Measurements from ENCODE around the gene CCDC106.

CCDC106 gene

DNA sequence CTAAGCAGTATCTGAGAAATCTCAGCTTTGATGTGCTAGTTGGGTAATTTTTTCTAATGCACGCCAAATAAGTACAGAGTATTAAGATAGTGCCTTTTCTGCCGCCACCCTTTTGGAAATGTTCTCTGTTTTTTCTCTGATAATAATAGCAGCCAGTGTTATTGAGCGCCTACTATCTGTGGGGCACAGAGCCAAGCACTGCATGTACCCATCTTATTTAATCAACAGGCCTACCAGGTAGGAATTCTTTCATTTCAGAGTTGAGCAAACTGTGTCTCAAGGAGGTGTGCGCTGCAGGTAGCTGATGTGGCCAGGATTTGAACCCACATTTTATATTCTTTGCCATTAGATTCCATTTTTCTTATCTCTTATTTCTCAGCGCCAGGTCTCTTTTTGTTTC, 28.4 kb downstream of the CCDC106 start:
- no peaks in the 10 kb centered on the region for H3K27me3 ChIP-seq (ENCODE audit: insufficient read depth, low read depth)
- 0 out of 2 replicates have a peak, but pooled peaks cover 11% of the 10 kb centered on the region for H4K20me1 ChIP-seq (ENCODE audit: insufficient read depth)
- peak overlapping the region; percentile 74 for H3K4me2 ChIP-seq
- TF ChIP-seq, protein P1, sequence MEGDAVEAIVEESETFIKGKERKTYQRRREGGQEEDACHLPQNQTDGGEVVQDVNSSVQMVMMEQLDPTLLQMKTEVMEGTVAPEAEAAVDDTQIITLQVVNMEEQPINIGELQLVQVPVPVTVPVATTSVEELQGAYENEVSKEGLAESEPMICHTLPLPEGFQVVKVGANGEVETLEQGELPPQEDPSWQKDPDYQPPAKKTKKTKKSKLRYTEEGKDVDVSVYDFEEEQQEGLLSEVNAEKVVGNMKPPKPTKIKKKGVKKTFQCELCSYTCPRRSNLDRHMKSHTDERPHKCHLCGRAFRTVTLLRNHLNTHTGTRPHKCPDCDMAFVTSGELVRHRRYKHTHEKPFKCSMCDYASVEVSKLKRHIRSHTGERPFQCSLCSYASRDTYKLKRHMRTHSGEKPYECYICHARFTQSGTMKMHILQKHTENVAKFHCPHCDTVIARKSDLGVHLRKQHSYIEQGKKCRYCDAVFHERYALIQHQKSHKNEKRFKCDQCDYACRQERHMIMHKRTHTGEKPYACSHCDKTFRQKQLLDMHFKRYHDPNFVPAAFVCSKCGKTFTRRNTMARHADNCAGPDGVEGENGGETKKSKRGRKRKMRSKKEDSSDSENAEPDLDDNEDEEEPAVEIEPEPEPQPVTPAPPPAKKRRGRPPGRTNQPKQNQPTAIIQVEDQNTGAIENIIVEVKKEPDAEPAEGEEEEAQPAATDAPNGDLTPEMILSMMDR (conservative IDR thresholded peaks at IDR 0.05; ENCODE audit: low read depth, low read length) = no peak
- H2AFZ ChIP-seq (ENCODE audit: low read depth) = no peak overlapping the region
- H3K27ac ChIP-seq = peak overlapping the region; percentile 77
- peak overlapping the region; percentile 93 for H3K9ac ChIP-seq
- H3K4me3 ChIP-seq (IDR thresholded peaks at IDR 0.05; ENCODE audit: insufficient read depth, low read depth, low read length) = no peak overlapping the region
- no peaks in the 10 kb centered on the region; the same call in 1 of the 2 replicates for H3K36me3 ChIP-seq (ENCODE audit: insufficient read depth)
- peaks cover 28% of the 10 kb centered on the region for H3K4me1 ChIP-seq (ENCODE audit: low read depth, poor library complexity, severe bottlenecking)
- peaks cover 83% of the 10 kb centered on the region for H3K79me2 ChIP-seq (ENCODE audit: insufficient read depth, low read depth)

DNA sequence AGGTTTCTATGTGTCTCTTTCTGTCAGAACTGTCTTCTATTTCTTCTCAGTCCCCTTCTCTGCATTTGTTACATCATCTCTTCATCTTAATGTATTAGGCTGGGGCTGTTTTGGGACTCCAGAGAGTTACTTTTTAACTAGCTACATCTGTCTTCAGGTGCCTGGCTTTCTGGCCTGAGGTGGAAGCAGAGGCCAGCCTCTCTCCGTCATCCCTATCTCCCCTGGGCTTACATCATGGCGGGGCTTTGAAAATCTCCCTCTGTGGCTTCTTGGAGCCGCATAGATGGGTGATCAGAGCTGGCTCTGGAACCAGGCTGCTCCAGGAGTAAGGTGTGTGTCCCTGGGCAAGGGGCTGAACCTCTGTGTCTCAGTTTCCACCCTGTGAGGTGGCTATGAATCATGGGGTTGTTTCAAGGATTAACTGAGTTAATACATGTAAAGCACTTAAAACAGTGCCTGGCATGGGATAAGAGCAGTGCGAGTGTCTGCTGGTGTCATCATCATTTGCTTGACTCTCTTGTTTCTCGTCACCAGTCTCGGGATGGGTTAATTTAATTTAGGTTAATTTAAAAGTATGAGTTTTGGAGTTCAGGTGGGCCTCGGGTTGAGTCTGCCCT, 29.0 kb downstream of the CCDC106 start:
- H3K36me3 ChIP-seq (ENCODE audit: insufficient read depth) = no peaks in the 10 kb centered on the region; the same call in 1 of the 2 replicates
- peaks cover 28% of the 10 kb centered on the region for H3K4me1 ChIP-seq (ENCODE audit: low read depth, poor library complexity, severe bottlenecking)
- peaks cover 83% of the 10 kb centered on the region for H3K79me2 ChIP-seq (ENCODE audit: insufficient read depth, low read depth)
- no peaks in the 10 kb centered on the region for H3K27me3 ChIP-seq (ENCODE audit: insufficient read depth, low read depth)
- 0 out of 2 replicates have a peak, but pooled peaks cover 11% of the 10 kb centered on the region for H4K20me1 ChIP-seq (ENCODE audit: insufficient read depth)
- no peak overlapping the region for H2AFZ ChIP-seq (ENCODE audit: low read depth)
- no peak overlapping the region for H3K9ac ChIP-seq
- TF ChIP-seq, protein P1 (conservative IDR thresholded peaks at IDR 0.05; ENCODE audit: low read depth, low read length) = no peak
- H3K27ac ChIP-seq = no peak overlapping the region
- H3K4me2 ChIP-seq = peak overlapping the region; percentile 74
- H3K4me3 ChIP-seq (IDR thresholded peaks at IDR 0.05; ENCODE audit: insufficient read depth, low read depth, low read length) = no peak overlapping the region

- peak overlapping the region; percentile 74; the same call in 1 of the 2 replicates for H3K4me2 ChIP-seq
Measured at GRCh38 chr19:55677572-55678028, 29.6 kb downstream of the CCDC106 start.

GRCh38 chr19:55678121-55678671, 30.2 kb downstream of the CCDC106 start:
- Histone ChIP-seq H3K9ac (no peak overlapping the region), H3K4me3 (IDR thresholded peaks at IDR 0.05; ENCODE audit: insufficient read depth, low read depth, low read length) (no peak overlapping the region), H3K27ac (no peak overlapping the region), H3K4me2 (no peak overlapping the region; the same call in 1 of the 2 replicates), H3K36me3 (ENCODE audit: insufficient read depth) (no peaks in the 10 kb centered on the region; the same call in 1 of the 2 replicates), H3K4me1 (ENCODE audit: low read depth, poor library complexity, severe bottlenecking) (peaks cover 28% of the 10 kb centered on the region), H3K79me2 (ENCODE audit: insufficient read depth, low read depth) (peaks cover 75% of the 10 kb centered on the region), H3K27me3 (ENCODE audit: insufficient read depth, low read depth) (no peaks in the 10 kb centered on the region), H2AFZ (ENCODE audit: low read depth) (no peak overlapping the region), H4K20me1 (ENCODE audit: insufficient read depth) (0 out of 2 replicates have a peak, but pooled peaks cover 11% of the 10 kb centered on the region)
- TF ChIP-seq, protein P1 (conservative IDR thresholded peaks at IDR 0.05; ENCODE audit: low read depth, low read length) = no peak

More at GRCh38 chr19:55677572-55678028, 29.6 kb downstream of the CCDC106 start:
- Histone ChIP-seq H3K36me3 (ENCODE audit: insufficient read depth) (no peaks in the 10 kb centered on the region; the same call in 1 of the 2 replicates), H3K27me3 (ENCODE audit: insufficient read depth, low read depth) (no peaks in the 10 kb centered on the region), H4K20me1 (ENCODE audit: insufficient read depth) (0 out of 2 replicates have a peak, but pooled peaks cover 11% of the 10 kb centered on the region), H3K9ac (no peak overlapping the region), H2AFZ (ENCODE audit: low read depth) (no peak overlapping the region), H3K27ac (no peak overlapping the region), H3K4me3 (IDR thresholded peaks at IDR 0.05; ENCODE audit: insufficient read depth, low read depth, low read length) (no peak overlapping the region), H3K79me2 (ENCODE audit: insufficient read depth, low read depth) (peaks cover 81% of the 10 kb centered on the region), H3K4me1 (ENCODE audit: low read depth, poor library complexity, severe bottlenecking) (peaks cover 28% of the 10 kb centered on the region)
- TF ChIP-seq, protein P1 (conservative IDR thresholded peaks at IDR 0.05; ENCODE audit: low read depth, low read length) = no peak

Data from KMS-11 (cell line).